ENCODE measurements around the gene TRIM33.
"Not testable (repeated sequence)": the region's sequence is repeated elsewhere in the genome, so short reads cannot be mapped to it uniquely, and the experiment has no call there.

The TRIM33 gene

GRCh38 chr1:114388432-114389003 lies 122.5 kb downstream of the TRIM33 start:
- H3K79me2 ChIP-seq (ENCODE audit: low read length): no peaks in the 10 kb centered on the region
- H3K27ac ChIP-seq (ENCODE audit: low read length): no peak overlapping the region
- H3K9me3 ChIP-seq (replicated peaks; ENCODE audit: insufficient read depth, low read length): no peaks in the 10 kb centered on the region
- H2AFZ ChIP-seq (ENCODE audit: low read length): no peak overlapping the region
- no peaks in the 10 kb centered on the region for H3F3A ChIP-seq (ENCODE audit: insufficient read depth, low read length)
- no peak overlapping the region for H3K4me2 ChIP-seq (ENCODE audit: low read depth, low read length)
- H3K9me2 ChIP-seq (replicated peaks; ENCODE audit: insufficient read depth, low read length): no peaks in the 10 kb centered on the region
- H3K4me3 ChIP-seq (ENCODE audit: low read length): no peak overlapping the region
- no peak overlapping the region for H3K9ac ChIP-seq (ENCODE audit: low read length)
- no peaks in the 10 kb centered on the region for H3K4me1 ChIP-seq (ENCODE audit: low read length)
- TF ChIP-seq EZH2 (optimal IDR thresholded peaks at IDR 0.05; ENCODE audit: low read depth, low read length): no peak
- TF ChIP-seq CTCF (IDR thresholded peaks at IDR 0.05; ENCODE audit: low read length): no peak
- TF ChIP-seq EZH2phosphoT487 (IDR thresholded peaks at IDR 0.05; ENCODE audit: low read length): no peak
- no peak for DNase-seq
- no peaks in the 10 kb centered on the region for H3K27me3 ChIP-seq (replicated peaks; ENCODE audit: insufficient read depth, low read length)
- no peaks in the 10 kb centered on the region; the same call in 1 of the 2 replicates for H3K36me3 ChIP-seq (replicated peaks; ENCODE audit: insufficient read depth, low read length)
- no peaks in the 10 kb centered on the region for H4K20me1 ChIP-seq (ENCODE audit: insufficient read depth, low read length)

- not testable (repeated sequence) for H3K36me3 ChIP-seq (replicated peaks; ENCODE audit: insufficient read depth, low read length); H3K9me2 ChIP-seq (replicated peaks; ENCODE audit: insufficient read depth, low read length); H3K4me3 ChIP-seq (ENCODE audit: low read length); DNase-seq; H4K20me1 ChIP-seq (ENCODE audit: insufficient read depth, low read length); H3K27me3 ChIP-seq (replicated peaks; ENCODE audit: insufficient read depth, low read length); H3K4me2 ChIP-seq (ENCODE audit: low read depth, low read length); H3K79me2 ChIP-seq (ENCODE audit: low read length); H3K4me1 ChIP-seq (ENCODE audit: low read length); H3K9ac ChIP-seq (ENCODE audit: low read length); H3F3A ChIP-seq (ENCODE audit: insufficient read depth, low read length); H2AFZ ChIP-seq (ENCODE audit: low read length); H3K9me3 ChIP-seq (replicated peaks; ENCODE audit: insufficient read depth, low read length); H3K27ac ChIP-seq (ENCODE audit: low read length)
Observed at GRCh38 chr1:114387585-114387984, 123.4 kb downstream of the TRIM33 start.

GRCh38 chr1:114387010-114387360 lies 124.0 kb downstream of the TRIM33 start:
- no peaks in the 10 kb centered on the region for H3F3A ChIP-seq (ENCODE audit: insufficient read depth, low read length)
- DNase-seq: no peak
- H3K27ac ChIP-seq (ENCODE audit: low read length): no peak overlapping the region
- H4K20me1 ChIP-seq (ENCODE audit: insufficient read depth, low read length): no peaks in the 10 kb centered on the region
- no peaks in the 10 kb centered on the region for H3K79me2 ChIP-seq (ENCODE audit: low read length)
- no peak overlapping the region for H3K9ac ChIP-seq (ENCODE audit: low read length)
- no peak overlapping the region for H3K4me2 ChIP-seq (ENCODE audit: low read depth, low read length)
- H3K4me1 ChIP-seq (ENCODE audit: low read length): no peaks in the 10 kb centered on the region
- no peaks in the 10 kb centered on the region for H3K27me3 ChIP-seq (replicated peaks; ENCODE audit: insufficient read depth, low read length)
- H3K4me3 ChIP-seq (ENCODE audit: low read length): no peak overlapping the region
- no peaks in the 10 kb centered on the region for H3K9me2 ChIP-seq (replicated peaks; ENCODE audit: insufficient read depth, low read length)
- no peak overlapping the region for H2AFZ ChIP-seq (ENCODE audit: low read length)
- no peak for TF ChIP-seq EZH2 (optimal IDR thresholded peaks at IDR 0.05; ENCODE audit: low read depth, low read length)
- no peak for TF ChIP-seq CTCF (IDR thresholded peaks at IDR 0.05; ENCODE audit: low read length)
- no peak for TF ChIP-seq EZH2phosphoT487 (IDR thresholded peaks at IDR 0.05; ENCODE audit: low read length)
- H3K9me3 ChIP-seq (replicated peaks; ENCODE audit: insufficient read depth, low read length): no peaks in the 10 kb centered on the region
- H3K36me3 ChIP-seq (replicated peaks; ENCODE audit: insufficient read depth, low read length): no peaks in the 10 kb centered on the region

- Histone ChIP-seq H3K9ac (ENCODE audit: low read length) (no peak overlapping the region), H2AFZ (ENCODE audit: low read length) (no peak overlapping the region), H3K4me2 (ENCODE audit: low read depth, low read length) (no peak overlapping the region), H4K20me1 (ENCODE audit: insufficient read depth, low read length) (no peaks in the 10 kb centered on the region), H3K36me3 (replicated peaks; ENCODE audit: insufficient read depth, low read length) (no peaks in the 10 kb centered on the region), H3K27ac (ENCODE audit: low read length) (no peak overlapping the region), H3K4me3 (ENCODE audit: low read length) (no peak overlapping the region), H3F3A (ENCODE audit: insufficient read depth, low read length) (no peaks in the 10 kb centered on the region), H3K27me3 (replicated peaks; ENCODE audit: insufficient read depth, low read length) (no peaks in the 10 kb centered on the region), H3K9me3 (replicated peaks; ENCODE audit: insufficient read depth, low read length) (no peaks in the 10 kb centered on the region), H3K4me1 (ENCODE audit: low read length) (no peaks in the 10 kb centered on the region), H3K79me2 (ENCODE audit: low read length) (no peaks in the 10 kb centered on the region), H3K9me2 (replicated peaks; ENCODE audit: insufficient read depth, low read length) (no peaks in the 10 kb centered on the region)
- no peak for TF ChIP-seq CTCF (IDR thresholded peaks at IDR 0.05; ENCODE audit: low read length)
- TF ChIP-seq EZH2phosphoT487 (IDR thresholded peaks at IDR 0.05; ENCODE audit: low read length): no peak
- no peak for TF ChIP-seq EZH2 (optimal IDR thresholded peaks at IDR 0.05; ENCODE audit: low read depth, low read length)
- DNase-seq: no peak
Observed at GRCh38 chr1:114386129-114387009, 124.6 kb downstream of the TRIM33 start.

All from MM.1S (cell line).